HTR-8/SVneo (cell line): ENCODE data around the gene ANKH.

Experiments used
- DNase-seq: peaks from one replicate; pipeline ENCODE4 v3.0.0; 2011; ENCODE audit warnings: low spot score, mixed read lengths; ENCODE audit not compliant: insufficient read length
- FAIRE-seq: peaks from 2 replicates; lab custom pipeline; 2011; peaks lifted over from hg19 to GRCh38; lab: Jason Lieb, UNC

The ANKH gene

GRCh38 chr5:14656898-14657297 lies 214.7 kb downstream of the ANKH start:
- DNase-seq (no peak), FAIRE-seq (no peak)

GRCh38 chr5:14655146-14655741 lies 216.3 kb downstream of the ANKH start:
- no peak for DNase-seq
- no peak for FAIRE-seq
